Ovary (tissue), 3 donors: Measurements from ENCODE around the gene LINC00305.

Experiments
- CTCF ChIP-seq, 3 donors: fragments of 450-650 bp in 2 of 3; fragments of 200-600 bp in 1 of 3; IDR thresholded peaks; one replicate each; pipeline versions ENCODE4 v1.5.1 to v1.8.0; 2016 to 2022; ENCODE audit warnings: antibody characterized with exemption in 3 of 3, mild to moderate bottlenecking in 1 of 3
- POLR2A ChIP-seq: fragments of 450-650 bp; IDR thresholded peaks from one replicate; pipeline ENCODE4 v1.6.1; 2017; ENCODE audit warnings: antibody characterized with exemption, mild to moderate bottlenecking, moderate library complexity
- donor health status: DM: no; HTN: no; CAD: no.

DNA sequence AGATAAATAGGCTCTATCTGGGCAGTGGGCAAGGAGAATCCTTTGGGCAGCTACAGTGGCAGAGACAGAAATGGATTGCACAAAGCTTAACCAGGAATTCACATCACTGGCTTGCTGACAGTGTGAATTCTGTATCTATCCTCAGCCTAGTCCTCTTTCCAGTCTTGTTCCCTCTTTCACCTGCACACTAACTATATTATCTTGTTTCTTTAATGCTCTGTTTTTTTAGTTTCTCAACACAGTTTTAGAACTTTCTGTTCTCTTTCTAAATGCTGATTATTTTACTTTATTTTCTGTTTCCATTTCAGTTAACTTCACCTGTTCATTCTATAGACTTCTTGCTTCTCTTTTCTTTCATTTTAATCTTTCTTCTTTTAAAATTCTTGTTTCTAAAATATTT is 66.4 kb downstream of the LINC00305 start:
- TF ChIP-seq CTCF (IDR thresholded peaks at IDR 0.05) (no peak), POLR2A (no peak)
